HepG2 (cell line): ENCODE results near the gene SQSTM1. TPM values are rescaled to one million over a fixed set of nuclear protein-coding genes. Genes with fewer than 3 reads are reported as not detected.
A peak's percentile ranks its signal among the peaks of the same experiment; 100 is the strongest.

ENCODE experiments used
- ATAC-seq: fragments of 200-7000 bp; cut with Tn5 transposase; 3 replicates; pipeline ENCODE4 v1.9.1; 2020; ENCODE audit warnings: mild to moderate bottlenecking, moderate library complexity
- BruUV-seq: library from RNA; stranded (reverse); fragments of 400-500 nt; replicated peaks from 2 replicates; lab custom pipeline; 2021; lab: Mats Ljungman, UMichigan
- CTCF ChIA-PET: fragments of 300-600 bp; formaldehyde crosslinking; extraction: SDS; loops from one replicate; lab custom pipeline; 2021; ENCODE audit warnings: low total read pairs, inconsistent platforms, low intra/inter-chr PET ratio; lab: Yijun Ruan, JAX
- POLR2A ChIA-PET: fragments of 350-600 bp; sonication (Branson Sonifier 250); formaldehyde crosslinking; loops from one replicate; lab custom pipeline; 2020; ENCODE audit warnings: antibody characterized with exemption, inconsistent platforms; lab: Yijun Ruan, JAX
- DNase-seq: peaks from one replicate; pipeline ENCODE4 v3.0.0-alpha.2; 2015; ENCODE audit warnings: low spot score
- FAIRE-seq: peaks from 3 replicates; lab custom pipeline; 2011; peaks lifted over from hg19 to GRCh38; lab: Jason Lieb, UNC
- H2AFZ ChIP-seq: one replicate; pipeline ENCODE4 v1.6.1; 2011; ENCODE audit warnings: low read length, inconsistent platforms
- H3K27ac ChIP-seq: fragments of 300-600 bp; 3 replicates; pipeline ENCODE4 v1.8.0; 2011; ENCODE audit warnings: mixed run types, mild to moderate bottlenecking, mixed read lengths, low read length, inconsistent platforms; ENCODE audit not compliant: insufficient read depth; ENCODE audit errors: extremely low read length
- H3K27me3 ChIP-seq, 2 experiments: fragments of 200-600 bp in 1 of 2; 2 replicates in 1 of 2; 3 replicates in 1 of 2; pipeline versions ENCODE4 v1.6.0 to v1.8.0; 2011; ENCODE audit warnings: low read length in 2 of 2, mild to moderate bottlenecking in 2 of 2, moderate library complexity in 2 of 2, inconsistent platforms in 1 of 2; ENCODE audit not compliant: insufficient read depth in 2 of 2, control insufficient read depth in 1 of 2
- H3K36me3 ChIP-seq, 2 experiments: fragments of 200-600 bp in 1 of 2; replicated peaks in 1 of 2; 2 replicates in 1 of 2; 3 replicates in 1 of 2; pipeline versions ENCODE4 v1.5.1 to v1.8.0; 2011; ENCODE audit warnings: low read length in 2 of 2, inconsistent platforms in 1 of 2; ENCODE audit not compliant: insufficient read depth in 2 of 2, control insufficient read depth in 1 of 2
- H3K4me1 ChIP-seq: 2 replicates; pipeline ENCODE4 v1.5.1; 2012; ENCODE audit warnings: low read length, inconsistent platforms; ENCODE audit not compliant: insufficient read depth
- H3K4me2 ChIP-seq: 2 replicates; pipeline ENCODE4 v1.6.0; 2011; ENCODE audit warnings: low read depth, low read length, inconsistent platforms
- H3K4me3 ChIP-seq, 3 experiments: fragments of 200-600 bp in 1 of 3; sonication (generic), shearing (Covaris generic) in 1 of 3; replicated peaks in 1 of 3; 2 replicates each; pipeline ENCODE4 v1.5.1; 2011 to 2016; ENCODE audit warnings: low read length in 3 of 3, inconsistent platforms in 2 of 3, low read depth in 2 of 3, mild to moderate bottlenecking in 2 of 3, control low read depth in 1 of 3, mixed read lengths in 1 of 3; ENCODE audit not compliant: insufficient read depth in 1 of 3
- H3K79me2 ChIP-seq: one replicate; pipeline ENCODE4 v1.6.1; 2011; ENCODE audit warnings: low read length, inconsistent platforms; ENCODE audit not compliant: insufficient read depth
- H3K9ac ChIP-seq: 2 replicates; pipeline ENCODE4 v1.6.0; 2011; ENCODE audit warnings: mild to moderate bottlenecking, low read depth, low read length, inconsistent platforms; ENCODE audit not compliant: insufficient read depth
- H3K9me3 ChIP-seq: 2 replicates; pipeline ENCODE4 v1.5.1; 2012; ENCODE audit warnings: mild to moderate bottlenecking, low read length
- H4K20me1 ChIP-seq: 2 replicates; pipeline ENCODE4 v1.6.0; 2011; ENCODE audit warnings: inconsistent platforms, mild to moderate bottlenecking, low read length, moderate library complexity; ENCODE audit not compliant: insufficient read depth
- GTF2F1 ChIP-seq: fragments of 150-350 bp; IDR thresholded peaks from 2 replicates; pipeline ENCODE4 v1.6.1; 2014; ENCODE audit warnings: low read length
- MAFK ChIP-seq, 2 experiments: IDR thresholded peaks in 1 of 2; conservative IDR thresholded peaks in 1 of 2; 2 replicates each; pipeline ENCODE4 v1.6.1; 2011; ENCODE audit warnings: improper control_type of control experiment in 2 of 2, low read length in 2 of 2
- POLR2A ChIP-seq, 2 experiments: IDR thresholded peaks; 2 replicates each; pipeline ENCODE4 v1.6.1; 2011; ENCODE audit warnings: low read depth in 2 of 2, low read length in 2 of 2, mild to moderate bottlenecking in 1 of 2, moderate library complexity in 1 of 2; ENCODE audit not compliant: insufficient read depth in 1 of 2
- POLR2G ChIP-seq: fragments of 200-400 bp; formaldehyde crosslinking; IDR thresholded peaks from 2 replicates; pipeline ENCODE4 v1.6.1; 2018; ENCODE audit warnings: mild to moderate bottlenecking, low read depth, low read length, moderate library complexity
- SAFB2 ChIP-seq: sonication (generic); formaldehyde crosslinking; IDR thresholded peaks from 2 replicates; pipeline ENCODE4 v1.5.1; 2020; ENCODE audit warnings: missing genetic modification reagents, low read depth, mild to moderate bottlenecking, borderline replicate concordance
- SRSF1 ChIP-seq: fragments of 200-400 bp; formaldehyde crosslinking; optimal IDR thresholded peaks from 2 replicates; pipeline ENCODE3; 2017; ENCODE audit warnings: mild to moderate bottlenecking, low read depth, low read length, moderate library complexity
- SRY ChIP-seq: sonication (generic); formaldehyde crosslinking; IDR thresholded peaks from 2 replicates; pipeline ENCODE4 v1.8.0; 2022; ENCODE audit warnings: mild to moderate bottlenecking, missing genetic modification reagents
- ZBTB8A ChIP-seq: sonication (generic); formaldehyde crosslinking; IDR thresholded peaks from 2 replicates; pipeline ENCODE4 v1.4.0; 2020; ENCODE audit warnings: mild to moderate bottlenecking, low read depth, missing genetic modification reagents, borderline replicate concordance
- ZNF484 ChIP-seq: sonication (generic); formaldehyde crosslinking; IDR thresholded peaks from 2 replicates; pipeline ENCODE4 v1.5.1; 2020; ENCODE audit warnings: mild to moderate bottlenecking, low read depth, missing genetic modification reagents, borderline replicate concordance
- ZNF572 ChIP-seq: sonication (generic); formaldehyde crosslinking; IDR thresholded peaks from 2 replicates; pipeline ENCODE4 v1.5.1; 2020; ENCODE audit warnings: mild to moderate bottlenecking, missing genetic modification reagents
- ZNF598 ChIP-seq: sonication (generic); formaldehyde crosslinking; IDR thresholded peaks from 2 replicates; pipeline ENCODE4 v1.5.1; 2020; ENCODE audit warnings: mild to moderate bottlenecking, missing genetic modification reagents, borderline replicate concordance
- ZNF75D ChIP-seq: sonication (generic); formaldehyde crosslinking; IDR thresholded peaks from 2 replicates; pipeline ENCODE4 v1.8.1; 2023; ENCODE audit warnings: missing genetic modification reagents, mild to moderate bottlenecking, borderline replicate concordance
- ZSCAN21 ChIP-seq: sonication (generic); formaldehyde crosslinking; IDR thresholded peaks from 2 replicates; pipeline ENCODE4 v1.8.0; 2022; ENCODE audit warnings: mild to moderate bottlenecking, missing genetic modification reagents, moderate library complexity, borderline replicate concordance
- ZSCAN29 ChIP-seq: sonication (generic); formaldehyde crosslinking; conservative IDR thresholded peaks from 2 replicates; pipeline ENCODE4 v1.4.0; 2020; ENCODE audit warnings: mild to moderate bottlenecking, missing genetic modification reagents
- WGBS: methylation state at CpG from one replicate; pipeline ENCODE4 v1.1.6; 2017; ENCODE audit warnings: low lambda C conversion rate; 5-methylcytosine and 5-hydroxymethylcytosine counted together
- in situ Hi-C: cut with HindIII; loops from 2 replicates; pipeline ENCODE4 v1.10.0; 2017; ENCODE audit warnings: low pct_unique_long_range_greater_than_20kb; ENCODE audit not compliant: extremely low pct_ligation_motif_present
- intact Hi-C: fragments of 100-400 bp; cut with micrococcal nuclease; formaldehyde crosslinking; loops from one replicate; pipeline ENCODE4 v1.10.0; 2022; ENCODE audit not compliant: unreplicated experiment
- polyA plus RNA-seq, 8 experiments: library from polyadenylated mRNA; depleted of rRNA in 3 of 8; stranded (reverse) in 7 of 8; unstranded in 1 of 8; fragments of >200 nt; fragmentation: Illumina TruSeq in 4 of 8; extraction: Trizol in 4 of 8; gene quantifications; 2 replicates each; pipeline versions ENCODE4 v1.2.1 to v1.2.3, GENCODE V29; 2011 to 2016; ENCODE audit warnings: low read depth in 4 of 8, missing spikeins in 1 of 8, mixed read lengths in 1 of 8; ENCODE audit not compliant: insufficient read depth in 1 of 8
- total RNA-seq, 5 experiments: library from RNA; depleted of rRNA; stranded (reverse); fragments of >200 nt; fragmentation: Illumina TruSeq; extraction: Trizol; gene quantifications; 2 replicates each; pipeline ENCODE4 v1.2.3, GENCODE V29; 2016; ENCODE audit warnings: low read depth in 1 of 5
- TF ChIP-seq, protein P1 (sequence below): sonication (generic); formaldehyde crosslinking; IDR thresholded peaks from 2 replicates; pipeline ENCODE4 v1.5.0; 2020; ENCODE audit warnings: missing genetic modification reagents
- TF ChIP-seq, protein P2 (sequence below): sonication (generic); formaldehyde crosslinking; IDR thresholded peaks from 2 replicates; pipeline ENCODE4 v1.5.1; 2020; ENCODE audit warnings: mild to moderate bottlenecking, missing genetic modification reagents, moderate library complexity

The SQSTM1 gene
- total and polyA plus RNA-seq, 2 of the 13 experiments (the other 11 are each of a cell fraction or from before 2014, with no cell fraction given), result 90.9 to 160 TPM

GRCh38 chr5:179794171-179794570, 26.5 kb upstream of the SQSTM1 start:
- CTCF ChIA-PET, result no interaction called here
- BruUV-seq, result no TSS peak

DNA sequence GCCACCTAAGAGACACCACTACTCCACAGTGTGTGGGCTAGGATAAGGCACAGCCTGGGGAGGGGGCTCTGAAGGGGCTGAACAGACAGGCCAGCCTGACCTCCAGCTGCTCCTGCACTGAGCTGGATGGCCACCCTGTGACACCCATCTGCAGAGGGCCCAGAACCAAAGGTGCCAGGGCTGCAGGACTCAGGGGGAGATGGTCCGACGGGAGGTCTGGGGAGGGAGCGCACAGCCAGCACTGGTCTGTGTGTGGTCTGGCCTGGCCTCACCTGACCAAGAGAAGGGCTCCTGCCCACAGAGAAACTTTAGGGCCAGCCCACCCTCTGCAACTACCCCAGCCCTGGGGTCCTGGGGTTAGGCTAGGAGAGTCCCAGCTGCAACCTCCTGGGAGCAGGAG, 26.1 kb upstream of the SQSTM1 start:
- H3K4me3 ChIP-seq, result peak overlapping the region in 1 of 3 experiments; percentile 76; a peak in 2 of 6 replicates
- peaks cover 39% of the 10 kb centered on the region for H3K4me1 ChIP-seq
- no peak overlapping the region for H3K27ac ChIP-seq
- TF ChIP-seq ZNF598 (0 out of 2 replicates have a peak, but pooled peaks have one; percentile 26), POLR2A (IDR thresholded peaks at IDR 0.05; ENCODE audit: insufficient read depth in 1 of 2, low read depth in 2 of 2, low read length in 2 of 2) (0 out of 4 replicates have a peak, but pooled peaks of 1 of the 2 experiments have one; percentile 1), POLR2G (0 out of 2 replicates have a peak, but pooled peaks have one; percentile 2), ZNF75D (CRISPR knock-in tag) (no peak), ZBTB8A (CRISPR knock-in tag) (no peak), GTF2F1 (no peak), SRY (CRISPR knock-in tag) (no peak), MAFK (conservative IDR thresholded peaks at IDR 0.05 in 1 of 2, IDR thresholded peaks at IDR 0.05 in 1 of 2; ENCODE audit: low read length in 2 of 2) (no peak), ZSCAN21 (CRISPR knock-in tag) (no peak), ZSCAN29 (CRISPR knock-in tag) (no peak), SRSF1 (no peak)
- TF ChIP-seq, protein P1, sequence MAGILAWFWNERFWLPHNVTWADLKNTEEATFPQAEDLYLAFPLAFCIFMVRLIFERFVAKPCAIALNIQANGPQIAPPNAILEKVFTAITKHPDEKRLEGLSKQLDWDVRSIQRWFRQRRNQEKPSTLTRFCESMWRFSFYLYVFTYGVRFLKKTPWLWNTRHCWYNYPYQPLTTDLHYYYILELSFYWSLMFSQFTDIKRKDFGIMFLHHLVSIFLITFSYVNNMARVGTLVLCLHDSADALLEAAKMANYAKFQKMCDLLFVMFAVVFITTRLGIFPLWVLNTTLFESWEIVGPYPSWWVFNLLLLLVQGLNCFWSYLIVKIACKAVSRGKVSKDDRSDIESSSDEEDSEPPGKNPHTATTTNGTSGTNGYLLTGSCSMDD (CRISPR knock-in tag), result no peak
- TF ChIP-seq, protein P2, sequence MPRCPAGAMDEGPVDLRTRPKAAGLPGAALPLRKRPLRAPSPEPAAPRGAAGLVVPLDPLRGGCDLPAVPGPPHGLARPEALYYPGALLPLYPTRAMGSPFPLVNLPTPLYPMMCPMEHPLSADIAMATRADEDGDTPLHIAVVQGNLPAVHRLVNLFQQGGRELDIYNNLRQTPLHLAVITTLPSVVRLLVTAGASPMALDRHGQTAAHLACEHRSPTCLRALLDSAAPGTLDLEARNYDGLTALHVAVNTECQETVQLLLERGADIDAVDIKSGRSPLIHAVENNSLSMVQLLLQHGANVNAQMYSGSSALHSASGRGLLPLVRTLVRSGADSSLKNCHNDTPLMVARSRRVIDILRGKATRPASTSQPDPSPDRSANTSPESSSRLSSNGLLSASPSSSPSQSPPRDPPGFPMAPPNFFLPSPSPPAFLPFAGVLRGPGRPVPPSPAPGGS (CRISPR knock-in tag), result 0 out of 2 replicates have a peak, but pooled peaks have one; percentile 63

More at GRCh38 chr5:179794171-179794570, 26.5 kb upstream of the SQSTM1 start:
- ATAC-seq (no peak), FAIRE-seq (no peak)
- Histone ChIP-seq H2AFZ (no peak overlapping the region), H3K79me2 (no peaks in the 10 kb centered on the region), H3K9me3 (no peaks in the 10 kb centered on the region), H3K27me3 (no peaks in the 10 kb centered on the region), H3K9ac (no peak overlapping the region), H4K20me1 (no peaks in the 10 kb centered on the region)
- POLR2A ChIA-PET, result interaction anchor here (1.5 to 2.3 kb wide), 3 partner anchors 31 to 170 kb away, joined by 3 to 11 read pairs (median 5); partner anchors contain the start of gene HNRNPH1
- WGBS, result 60% methylated on average over 1 of the region's 3 CpGs
- in situ Hi-C loops, result no loop called here
- TF ChIP-seq ZNF484 (CRISPR knock-in tag) (no peak), POLR2G (peak; percentile 18; the same call in 1 of the 2 replicates), ZNF572 (CRISPR knock-in tag) (0 out of 2 replicates have a peak, but pooled peaks have one; percentile 36), SAFB2 (CRISPR knock-in tag) (0 out of 2 replicates have a peak, but pooled peaks have one; percentile 29), POLR2A (IDR thresholded peaks at IDR 0.05; ENCODE audit: insufficient read depth in 1 of 2, low read depth in 2 of 2, low read length in 2 of 2) (0 out of 4 replicates have a peak, but pooled peaks of 1 of the 2 experiments have one; percentile 7)
- TF ChIP-seq, all 625 proteins: peak for 4
- Histone ChIP-seq H3K4me1 (peaks cover 39% of the 10 kb centered on the region), H3K4me2 (peak overlapping the region; percentile 7; the same call in 1 of the 2 replicates), H3K36me3 (peaks cover 8 to 14% of the 10 kb centered on the region in 2 experiments; a peak in 4 of 5 replicates), H3K4me3 (no peak overlapping the region), H3K27ac (no peak overlapping the region)
- DNase-seq, result no peak
- intact Hi-C loops, result no loop called here

More for the DNA sequence above, 26.1 kb upstream of the SQSTM1 start:
- WGBS, result no CpG with 5 or more reads among the region's 3 CpGs
- Histone ChIP-seq H3K79me2 (no peaks in the 10 kb centered on the region), H3K9ac (peak overlapping the region; percentile 35; the same call in 1 of the 2 replicates), H4K20me1 (no peaks in the 10 kb centered on the region), H3K27me3 (no peaks in the 10 kb centered on the region), H3K36me3 (peaks cover 12 to 18% of the 10 kb centered on the region in 2 experiments; a peak in 4 of 5 replicates), H3K4me2 (peak overlapping the region; percentile 86), H2AFZ (no peak overlapping the region), H3K9me3 (no peaks in the 10 kb centered on the region)
- no TSS peak for BruUV-seq
- in situ Hi-C loops, result no loop called here
- intact Hi-C loops, result no loop called here
- ATAC-seq (peak; percentile 5), FAIRE-seq (no peak), DNase-seq (no peak)
- POLR2A ChIA-PET, result interaction anchor here (2.1 to 2.3 kb wide), 3 partner anchors 26 to 171 kb away, joined by 5 to 11 read pairs (median 9); partner anchors contain the start of genes HNRNPH1 and SQSTM1
- CTCF ChIA-PET, result interaction anchor here (2.5 kb wide), 1 partner anchor 32 kb away, joined by 11 read pairs; no protein-coding TSS in a partner anchor
